ENCODE measurements around the gene LZTS3. TPM values are rescaled to one million over a fixed set of nuclear protein-coding genes. Genes with fewer than 3 reads are reported as not detected.

The LZTS3 gene
- total and polyA plus RNA-seq, 10 donors = 0.64 to 5.5 (median 1.8) TPM

- intact Hi-C loops (cut with DNase I; ENCODE audit: low total_unique reads) = no loop called here
- 68 to 81% (median 69%) methylated on average over 8 to 9 of the region's 9 CpGs for WGBS, 5 donors
Observed at GRCh38 chr20:3202965-3203314, 29.6 kb upstream of the LZTS3 start.

GRCh38 chr20:3199976-3200755, 26.8 kb upstream of the LZTS3 start:
- 92 to 95% (median 93%) methylated on average over 27 of the region's 27 CpGs for WGBS, 5 donors
- no peaks in the 10 kb centered on the region for H3K9me3 ChIP-seq
- H3K36me3 ChIP-seq = peaks cover 0 to 77% (median 53%) of the 10 kb centered on the region in 6 donors
- peak; percentile 63 for DNase-seq
- intact Hi-C loops (cut with DNase I; ENCODE audit: low total_unique reads) = no loop called here
- peaks cover 12 to 24% (median 18%) of the 10 kb centered on the region in 6 donors for H3K4me1 ChIP-seq
- no peaks in the 10 kb centered on the region for H3K27me3 ChIP-seq (replicated peaks in 1 of 7)
- no peak overlapping the region for H3K27ac ChIP-seq
- TF ChIP-seq POLR2AphosphoS5 (IDR thresholded peaks at IDR 0.05) (no peak), POLR2A (IDR thresholded peaks at IDR 0.05) (no peak), CTCF (IDR thresholded peaks at IDR 0.05 in 8 of 11, conservative IDR thresholded peaks at IDR 0.05 in 3 of 11) (no peak)
- no peak overlapping the region for H3K4me3 ChIP-seq

More at GRCh38 chr20:3202965-3203314, 29.6 kb upstream of the LZTS3 start:
- Histone ChIP-seq H3K27ac (peak overlapping the region in 5 of 8 donors; percentile 6 to 95 (median 94)), H3K4me1 (peaks cover 12 to 26% (median 18%) of the 10 kb centered on the region in 6 donors), H3K4me3 (peak overlapping the region in 7 of 8 donors; percentile 44 to 96 (median 87)), H3K9me3 (no peaks in the 10 kb centered on the region), H3K27me3 (replicated peaks in 1 of 7) (no peaks in the 10 kb centered on the region), H3K36me3 (peaks cover 0 to 49% (median 31%) of the 10 kb centered on the region in 6 donors)
- TF ChIP-seq POLR2AphosphoS5 (IDR thresholded peaks at IDR 0.05) (no peak), POLR2A (IDR thresholded peaks at IDR 0.05) (no peak), CTCF (IDR thresholded peaks at IDR 0.05 in 8 of 11, conservative IDR thresholded peaks at IDR 0.05 in 3 of 11) (no peak)
- no peak for DNase-seq

- H3K4me1 ChIP-seq = peaks cover 7 to 19% (median 13%) of the 10 kb centered on the region in 6 donors
- no peaks in the 10 kb centered on the region for H3K27me3 ChIP-seq (replicated peaks in 1 of 7)
- H3K4me3 ChIP-seq = no peak overlapping the region
- peaks cover 0 to 86% (median 63%) of the 10 kb centered on the region in 6 donors for H3K36me3 ChIP-seq
- intact Hi-C loops (cut with DNase I; ENCODE audit: low total_unique reads) = no loop called here
- no peak for DNase-seq
- no peaks in the 10 kb centered on the region for H3K9me3 ChIP-seq
- TF ChIP-seq POLR2AphosphoS5 (IDR thresholded peaks at IDR 0.05) = no peak
- no peak for TF ChIP-seq CTCF (IDR thresholded peaks at IDR 0.05 in 8 of 11, conservative IDR thresholded peaks at IDR 0.05 in 3 of 11)
- no peak for TF ChIP-seq POLR2A (IDR thresholded peaks at IDR 0.05)
- 47 to 69% (median 59%) methylated on average over 2 of the region's 2 CpGs for WGBS, 5 donors
- no peak overlapping the region for H3K27ac ChIP-seq
Observed at GRCh38 chr20:3199206-3199605, 25.9 kb upstream of the LZTS3 start.

GRCh38 chr20:3195590-3196237, 22.4 kb upstream of the LZTS3 start:
- intact Hi-C loops (cut with DNase I; ENCODE audit: low total_unique reads) = no loop called here
- WGBS, 5 donors = 88 to 97% (median 92%) methylated on average over 7 of the region's 7 CpGs
- TF ChIP-seq CTCF (IDR thresholded peaks at IDR 0.05 in 8 of 11, conservative IDR thresholded peaks at IDR 0.05 in 3 of 11) = no peak
- no peak for TF ChIP-seq POLR2A (IDR thresholded peaks at IDR 0.05)
- TF ChIP-seq POLR2AphosphoS5 (IDR thresholded peaks at IDR 0.05) = no peak
- Histone ChIP-seq H3K9me3 (no peaks in the 10 kb centered on the region), H3K4me3 (no peak overlapping the region), H3K36me3 (peaks cover 0 to 100% (median 90%) of the 10 kb centered on the region in 6 donors), H3K27me3 (replicated peaks in 1 of 7) (no peaks in the 10 kb centered on the region), H3K4me1 (no peaks in the 10 kb centered on the region), H3K27ac (no peak overlapping the region)
- DNase-seq = peak; percentile 12

All from spleen (tissue), 11 donors.